OCI-LY3 (cell line): Measurements from ENCODE around the gene CKS2.
A peak's percentile ranks its signal among the peaks of the same experiment; 100 is the strongest.

Experiments used
- H2AFZ ChIP-seq: fragments of 200-600, 300-600 bp; shearing (Covaris generic); 2 replicates; pipeline ENCODE4 v1.6.0; 2014; ENCODE audit warnings: antibody characterized with exemption, low read depth, low read length
- H3K27ac ChIP-seq: fragments of 200-600, 300-600 bp; sonication (generic); 2 replicates; pipeline ENCODE4 v1.5.1; 2014; ENCODE audit warnings: mild to moderate bottlenecking, low read length, moderate library complexity, mixed read lengths
- H3K27me3 ChIP-seq: fragments of 200-600, 300-600 bp; sonication (generic); 2 replicates; pipeline ENCODE4 v1.6.1; 2014; ENCODE audit warnings: low read depth, low read length, mixed read lengths
- H3K36me3 ChIP-seq: fragments of 200-600, 300-600 bp; sonication (generic); replicated peaks from 2 replicates; pipeline ENCODE3; 2014; ENCODE audit warnings: low read depth, low read length, mixed read lengths
- H3K4me1 ChIP-seq: fragments of 300-600, 200-600 bp; sonication (generic); 2 replicates; pipeline ENCODE4 v1.6.1; 2014; ENCODE audit warnings: low read length, mixed read lengths
- H3K4me2 ChIP-seq: fragments of 200-600, 300-600 bp; sonication (generic); 2 replicates; pipeline ENCODE4 v1.6.1; 2014; ENCODE audit warnings: low read length, mixed read lengths
- H3K4me3 ChIP-seq: fragments of 300-600, 200-600 bp; sonication (generic); 2 replicates; pipeline ENCODE4 v1.5.1; 2014; ENCODE audit warnings: antibody characterized with exemption, mild to moderate bottlenecking, low read length, moderate library complexity
- H3K79me2 ChIP-seq: fragments of 300-600, 200-600 bp; shearing (Covaris generic); 2 replicates; pipeline ENCODE4 v1.6.1; 2014; ENCODE audit warnings: mild to moderate bottlenecking, low read length, mixed read lengths
- H3K9ac ChIP-seq: fragments of 300-600, 200-600 bp; shearing (Covaris generic); 2 replicates; pipeline ENCODE4 v1.6.0; 2014; ENCODE audit warnings: mild to moderate bottlenecking, low read length, moderate library complexity
- H3K9me3 ChIP-seq: fragments of 200-600, 300-600 bp; shearing (Covaris generic); 2 replicates; pipeline ENCODE4 v1.6.1; 2014; ENCODE audit warnings: low read length, mixed read lengths; ENCODE audit not compliant: insufficient read depth
- H4K20me1 ChIP-seq: fragments of 200-600, 300-600 bp; sonication (generic); 2 replicates; pipeline ENCODE4 v1.6.1; 2016; ENCODE audit warnings: low read length, mixed read lengths; ENCODE audit not compliant: insufficient read depth
- CTCF ChIP-seq: fragments of 200-600, 300-600 bp; sonication (generic); IDR thresholded peaks from 2 replicates; pipeline ENCODE4 v1.5.1; 2014; ENCODE audit warnings: antibody characterized with exemption, low read length, low read depth
- EZH2phosphoT487 ChIP-seq: fragments of 200-600 bp; shearing (Covaris generic); IDR thresholded peaks from 2 replicates; pipeline ENCODE4 v1.6.1; 2018; ENCODE audit warnings: antibody characterized with exemption, mixed run types, low read depth

The CKS2 gene

GRCh38 chr9:89317282-89317681, 6.3 kb downstream of the CKS2 start:
- H3K27me3 ChIP-seq = no peaks in the 10 kb centered on the region
- peaks cover 62% of the 10 kb centered on the region for H3K4me1 ChIP-seq
- peaks cover 29% of the 10 kb centered on the region for H4K20me1 ChIP-seq
- no peaks in the 10 kb centered on the region for H3K9me3 ChIP-seq
- peaks cover 54% of the 10 kb centered on the region for H3K36me3 ChIP-seq
- peak overlapping the region; percentile 84 for H3K27ac ChIP-seq
- H3K79me2 ChIP-seq = peaks cover 90% of the 10 kb centered on the region
- H2AFZ ChIP-seq = no peak overlapping the region
- no peak for TF ChIP-seq EZH2phosphoT487
- no peak for TF ChIP-seq CTCF
- peak overlapping the region; percentile 80 for H3K4me2 ChIP-seq
- peak overlapping the region; percentile 80 for H3K4me3 ChIP-seq
- peak overlapping the region; percentile 72 for H3K9ac ChIP-seq

DNA sequence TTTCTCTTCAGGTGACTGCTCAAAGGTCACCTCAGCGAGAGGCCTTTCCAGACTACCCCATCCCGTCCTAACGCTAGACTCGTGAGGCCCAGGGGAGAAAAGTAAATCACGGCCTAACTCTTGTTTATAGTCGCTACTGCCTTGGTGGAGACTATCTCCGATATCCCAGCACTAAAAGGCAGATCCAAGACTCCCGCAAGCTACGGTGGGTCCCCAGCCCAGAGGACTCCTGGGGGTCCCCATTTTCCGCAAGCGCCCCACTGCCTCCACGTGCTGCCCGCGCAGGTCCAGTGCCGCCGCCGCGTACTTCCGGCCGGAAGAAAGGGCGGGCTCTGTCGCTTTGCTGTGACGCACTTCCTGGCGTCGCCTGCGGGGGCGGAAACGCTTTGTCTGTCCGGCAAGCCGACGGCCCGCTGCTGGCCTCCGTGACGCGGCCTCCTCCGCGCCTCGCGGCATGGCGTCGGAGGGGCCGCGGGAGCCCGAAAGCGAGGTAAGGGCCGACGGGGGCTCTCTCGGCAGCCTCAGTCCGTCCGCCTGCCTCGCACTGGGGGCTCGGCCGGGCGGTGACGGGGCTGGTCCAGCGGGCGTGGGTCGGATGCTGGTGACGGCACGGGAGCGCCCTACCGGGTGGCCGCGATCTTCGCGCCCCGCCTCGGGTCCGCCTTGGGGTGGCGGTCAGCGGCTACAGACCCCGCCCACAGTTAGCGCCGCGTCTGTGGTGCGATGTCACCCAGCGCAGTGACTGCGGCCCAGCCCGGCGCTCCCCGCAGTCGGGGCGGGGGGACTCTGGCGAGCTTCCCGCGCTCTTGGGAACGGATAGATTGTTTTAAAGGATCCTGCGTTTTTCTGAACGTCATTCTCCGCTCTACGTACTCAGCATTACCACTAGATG, 7.4 kb downstream of the CKS2 start, which contains the start of gene SECISBP2:
TSS of gene SECISBP2 (plus strand) at position 378 of the 892 bp plus-strand sequence. CDS start at position 455, 77 bp downstream.
- H3K36me3 ChIP-seq = peaks cover 44% of the 10 kb centered on the region
- H3K4me3 ChIP-seq = peak within 1 kb of the TSS; percentile 80
- H3K9ac ChIP-seq = peak within 1 kb of the TSS; percentile 72
- peak within 1 kb of the TSS; percentile 80 for H3K4me2 ChIP-seq
- peaks cover 18% of the 10 kb centered on the region for H4K20me1 ChIP-seq
- 0 out of 2 replicates have a peak within 1 kb of the TSS, but pooled peaks have one; percentile 13 for H2AFZ ChIP-seq
- no peaks in the 10 kb centered on the region for H3K27me3 ChIP-seq
- H3K9me3 ChIP-seq = no peaks in the 10 kb centered on the region
- H3K27ac ChIP-seq = peak within 1 kb of the TSS; percentile 84
- peaks cover 56% of the 10 kb centered on the region for H3K4me1 ChIP-seq
- peaks cover 90% of the 10 kb centered on the region for H3K79me2 ChIP-seq
- TF ChIP-seq CTCF = peak; percentile 73
- no peak for TF ChIP-seq EZH2phosphoT487

- H3K9me3 ChIP-seq = no peaks in the 10 kb centered on the region
- H3K27ac ChIP-seq = peak overlapping the region; percentile 84
- H3K79me2 ChIP-seq = peaks cover 90% of the 10 kb centered on the region
- peak overlapping the region; percentile 73 for H3K4me2 ChIP-seq
- peaks cover 35% of the 10 kb centered on the region for H3K36me3 ChIP-seq
- no peaks in the 10 kb centered on the region for H3K27me3 ChIP-seq
- H4K20me1 ChIP-seq = peaks cover 9% of the 10 kb centered on the region
- H3K9ac ChIP-seq = peak overlapping the region; percentile 72
- TF ChIP-seq EZH2phosphoT487 (no peak), CTCF (no peak)
- peak overlapping the region; percentile 80 for H3K4me3 ChIP-seq
- H3K4me1 ChIP-seq = peaks cover 47% of the 10 kb centered on the region
- H2AFZ ChIP-seq = 0 out of 2 replicates have a peak overlapping the region, but pooled peaks have one; percentile 13
Measured at GRCh38 chr9:89319015-89319905, 8.3 kb downstream of the CKS2 start.

DNA sequence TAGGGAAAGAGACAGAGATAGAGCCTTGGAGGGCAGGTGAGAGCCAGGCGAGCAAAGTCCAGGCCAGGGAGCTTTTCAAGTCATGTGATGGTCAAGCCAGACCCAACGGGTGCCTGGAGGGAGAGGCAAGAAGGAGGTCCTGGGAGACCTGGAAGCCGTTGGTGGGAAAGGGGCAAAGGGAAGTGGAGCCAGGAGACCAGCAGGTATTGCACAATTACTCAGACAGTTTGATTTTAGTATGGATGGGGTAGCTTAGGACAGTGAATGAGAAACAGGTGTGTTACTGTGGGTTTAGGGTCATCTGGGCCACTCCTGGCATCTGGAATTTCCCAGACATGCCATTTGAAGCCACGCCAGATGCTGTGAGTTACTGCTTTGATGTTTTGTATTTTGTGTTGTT, 12.4 kb downstream of the CKS2 start:
- Histone ChIP-seq H3K36me3 (peaks cover 18% of the 10 kb centered on the region), H3K4me3 (no peak overlapping the region), H4K20me1 (no peaks in the 10 kb centered on the region), H3K4me2 (no peak overlapping the region), H2AFZ (no peak overlapping the region), H3K9ac (no peak overlapping the region), H3K27ac (no peak overlapping the region), H3K27me3 (no peaks in the 10 kb centered on the region), H3K9me3 (no peaks in the 10 kb centered on the region), H3K79me2 (peaks cover 54% of the 10 kb centered on the region), H3K4me1 (peaks cover 11% of the 10 kb centered on the region)
- no peak for TF ChIP-seq CTCF
- no peak for TF ChIP-seq EZH2phosphoT487
